Activated CD4-positive, alpha-beta T cell treated with anti-CD3 and anti-CD28 coated beads for 1 hour (primary cell): Measurements from ENCODE around the gene VCX2.
"Not testable (repeated sequence)": the region's sequence is repeated elsewhere in the genome, so short reads cannot be mapped to it uniquely, and the experiment has no call there.

Source experiments
- DNase-seq: peaks from one replicate; pipeline ENCODE4 v3.0.0-alpha.2; 2020

The VCX2 gene

GRCh38 chrX:8121391-8121790 lies 49.7 kb downstream of the VCX2 start:
- not testable (repeated sequence) for DNase-seq
